Mesothelial cell of epicardium (in vitro differentiated cells): Measurements from ENCODE around the gene CARS1. TPM values are rescaled to one million over a fixed set of nuclear protein-coding genes. Genes with fewer than 3 reads are reported as not detected.

Source experiments
- DNase-seq, 2 experiments: peaks; one replicate each; pipeline ENCODE4 v3.0.0; 2021; ENCODE audit warnings: low spot score in 2 of 2; ENCODE audit not compliant: unreplicated experiment in 2 of 2
- H3K27ac Mint-ChIP-seq: 2 replicates; pipeline ENCODE4 v1.8.0; 2021; ENCODE audit warnings: mixed read lengths
- H3K27me3 Mint-ChIP-seq: 2 replicates; pipeline ENCODE4 v1.8.0; 2021; ENCODE audit warnings: low read depth, mixed read lengths
- H3K36me3 Mint-ChIP-seq: 2 replicates; pipeline ENCODE4 v1.8.0; 2021; ENCODE audit warnings: mixed read lengths
- H3K4me1 Mint-ChIP-seq: 2 replicates; pipeline ENCODE4 v1.8.0; 2021; ENCODE audit warnings: mixed read lengths
- H3K4me3 Mint-ChIP-seq: 2 replicates; pipeline ENCODE4 v1.8.0; 2021; ENCODE audit warnings: mild to moderate bottlenecking, moderate library complexity, mixed read lengths
- H3K9me3 Mint-ChIP-seq: 2 replicates; pipeline ENCODE4 v1.8.0; 2021; ENCODE audit warnings: mixed read lengths
- total RNA-seq: library from RNA; stranded (reverse); gene quantifications from 3 replicates; pipeline ENCODE4 v1.2.1, GENCODE V29; 2021
- TF ChIP-seq, protein P1 (sequence below): fragments of 200-600 bp; sonication (generic); IDR thresholded peaks from one replicate; pipeline ENCODE4 v1.5.0; 2021; ENCODE audit warnings: antibody characterized with exemption; ENCODE audit not compliant: unreplicated experiment

The CARS1 gene
- total RNA-seq, 1 donor from 2014 or later = 32.7 TPM

DNA sequence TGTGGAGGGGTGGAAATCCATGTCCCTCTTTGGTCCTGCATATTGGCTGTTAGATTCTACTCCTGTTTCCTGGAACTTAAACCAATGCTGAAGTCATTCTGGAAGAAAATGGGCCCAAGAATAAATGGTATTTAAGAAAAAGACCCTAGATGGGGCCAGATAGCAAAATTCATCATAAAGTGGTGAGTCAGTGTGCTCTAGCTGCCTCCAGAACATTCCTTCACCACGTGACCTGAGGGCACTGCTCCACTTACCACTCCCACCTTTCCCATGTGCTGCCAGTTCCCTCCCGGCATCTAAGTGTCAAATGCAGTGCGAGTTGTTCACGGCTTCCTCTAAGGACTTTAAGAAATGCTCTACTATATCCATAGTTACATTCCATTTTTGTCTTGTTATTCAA, 34.2 kb downstream of the CARS1 start:
- Mint-ChIP-seq H3K36me3 (peaks cover 10% of the 10 kb centered on the region), H3K4me1 (no peaks in the 10 kb centered on the region), H3K27me3 (no peaks in the 10 kb centered on the region), H3K27ac (no peak overlapping the region), H3K9me3 (no peaks in the 10 kb centered on the region), H3K4me3 (no peak overlapping the region)
- no peak for DNase-seq
- TF ChIP-seq, protein P1, sequence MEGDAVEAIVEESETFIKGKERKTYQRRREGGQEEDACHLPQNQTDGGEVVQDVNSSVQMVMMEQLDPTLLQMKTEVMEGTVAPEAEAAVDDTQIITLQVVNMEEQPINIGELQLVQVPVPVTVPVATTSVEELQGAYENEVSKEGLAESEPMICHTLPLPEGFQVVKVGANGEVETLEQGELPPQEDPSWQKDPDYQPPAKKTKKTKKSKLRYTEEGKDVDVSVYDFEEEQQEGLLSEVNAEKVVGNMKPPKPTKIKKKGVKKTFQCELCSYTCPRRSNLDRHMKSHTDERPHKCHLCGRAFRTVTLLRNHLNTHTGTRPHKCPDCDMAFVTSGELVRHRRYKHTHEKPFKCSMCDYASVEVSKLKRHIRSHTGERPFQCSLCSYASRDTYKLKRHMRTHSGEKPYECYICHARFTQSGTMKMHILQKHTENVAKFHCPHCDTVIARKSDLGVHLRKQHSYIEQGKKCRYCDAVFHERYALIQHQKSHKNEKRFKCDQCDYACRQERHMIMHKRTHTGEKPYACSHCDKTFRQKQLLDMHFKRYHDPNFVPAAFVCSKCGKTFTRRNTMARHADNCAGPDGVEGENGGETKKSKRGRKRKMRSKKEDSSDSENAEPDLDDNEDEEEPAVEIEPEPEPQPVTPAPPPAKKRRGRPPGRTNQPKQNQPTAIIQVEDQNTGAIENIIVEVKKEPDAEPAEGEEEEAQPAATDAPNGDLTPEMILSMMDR = no peak

DNA sequence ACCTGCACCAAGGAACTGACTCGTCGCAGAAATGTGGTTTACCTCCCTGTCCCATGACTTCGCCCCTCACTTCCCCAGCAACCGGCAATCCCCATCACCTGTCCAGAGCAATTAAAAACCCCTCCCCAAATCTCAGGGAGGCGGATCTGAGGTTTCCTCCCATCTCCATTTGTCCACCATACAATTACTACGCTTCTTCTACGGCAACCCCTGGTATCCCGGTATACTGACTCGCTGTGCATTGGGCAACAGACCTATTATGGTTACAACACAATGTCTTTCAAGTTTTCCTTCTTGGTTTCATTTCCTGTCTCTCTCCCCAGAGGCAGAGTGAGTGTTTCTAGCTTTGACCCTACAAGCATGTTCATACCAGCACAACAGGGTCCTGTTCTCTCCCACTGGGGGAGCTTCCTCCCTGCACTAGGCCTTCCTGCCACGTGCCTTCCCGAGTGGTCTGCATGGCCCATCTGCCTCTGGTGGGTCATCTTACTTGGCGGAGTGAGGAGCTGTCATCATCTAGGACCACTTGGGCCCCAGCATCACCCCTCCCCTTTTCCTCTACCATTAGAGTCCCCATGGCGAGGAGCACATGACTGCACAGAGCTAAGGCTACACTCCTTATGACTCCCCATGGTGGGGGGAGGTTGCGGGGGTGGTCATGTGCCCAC, 34.8 kb downstream of the CARS1 start:
- no peaks in the 10 kb centered on the region for H3K27me3 Mint-ChIP-seq
- peaks cover 13% of the 10 kb centered on the region for H3K36me3 Mint-ChIP-seq

DNA sequence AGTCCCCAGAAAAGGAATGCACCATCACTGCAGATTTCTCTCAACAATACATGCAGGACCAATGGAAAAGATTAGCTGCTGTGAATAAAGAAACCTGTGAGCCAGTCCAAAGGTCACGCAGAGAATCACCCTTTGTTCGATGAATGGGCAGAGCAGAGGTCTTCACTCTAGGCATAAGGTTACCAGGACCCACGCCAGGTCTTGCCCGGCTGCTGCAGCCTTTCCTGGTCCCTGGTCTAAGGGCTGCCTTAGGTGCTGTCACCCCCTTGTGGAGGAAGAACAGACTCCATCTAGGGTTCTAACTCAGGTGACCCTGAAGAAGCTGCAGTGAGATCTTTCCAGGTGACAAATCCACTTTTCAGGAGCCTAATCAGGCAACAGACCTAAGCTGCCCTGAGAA, 36.1 kb downstream of the CARS1 start:
- Mint-ChIP-seq H3K27ac (no peak overlapping the region), H3K9me3 (no peaks in the 10 kb centered on the region), H3K4me1 (no peaks in the 10 kb centered on the region), H3K4me3 (no peak overlapping the region), H3K36me3 (peaks cover 14% of the 10 kb centered on the region), H3K27me3 (no peaks in the 10 kb centered on the region)
- no peak for DNase-seq
- TF ChIP-seq, protein P1 = no peak

More for the DNA sequence above, 34.8 kb downstream of the CARS1 start:
- H3K9me3 Mint-ChIP-seq = no peaks in the 10 kb centered on the region
- H3K4me3 Mint-ChIP-seq = no peak overlapping the region
- no peak for DNase-seq
- TF ChIP-seq, protein P1 = no peak
- H3K4me1 Mint-ChIP-seq = no peaks in the 10 kb centered on the region
- no peak overlapping the region for H3K27ac Mint-ChIP-seq

DNA sequence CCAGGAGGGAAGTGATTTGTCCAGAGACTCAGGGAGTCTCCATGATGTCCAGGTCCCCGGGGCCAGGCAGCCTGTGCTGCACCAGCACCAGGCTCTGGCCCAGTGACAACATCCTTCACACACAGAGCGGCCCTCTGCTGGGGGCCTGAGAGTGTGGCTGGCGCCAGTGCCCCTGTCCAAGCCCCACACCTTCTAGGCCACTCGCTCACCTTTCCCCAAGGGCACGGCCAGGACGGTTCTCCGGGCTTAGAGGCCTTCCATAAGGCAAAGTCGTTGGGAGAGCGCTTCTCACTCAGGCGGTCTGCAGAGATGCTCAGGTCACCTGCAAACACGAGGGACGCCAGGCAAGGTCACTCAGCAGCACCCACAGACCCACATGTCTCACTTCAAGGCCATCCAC, 37.2 kb downstream of the CARS1 start:
- Mint-ChIP-seq H3K27me3 (no peaks in the 10 kb centered on the region), H3K4me1 (no peaks in the 10 kb centered on the region), H3K9me3 (no peaks in the 10 kb centered on the region), H3K4me3 (no peak overlapping the region), H3K36me3 (peaks cover 14% of the 10 kb centered on the region), H3K27ac (no peak overlapping the region)
- DNase-seq = no peak
- TF ChIP-seq, protein P1 = no peak

DNA sequence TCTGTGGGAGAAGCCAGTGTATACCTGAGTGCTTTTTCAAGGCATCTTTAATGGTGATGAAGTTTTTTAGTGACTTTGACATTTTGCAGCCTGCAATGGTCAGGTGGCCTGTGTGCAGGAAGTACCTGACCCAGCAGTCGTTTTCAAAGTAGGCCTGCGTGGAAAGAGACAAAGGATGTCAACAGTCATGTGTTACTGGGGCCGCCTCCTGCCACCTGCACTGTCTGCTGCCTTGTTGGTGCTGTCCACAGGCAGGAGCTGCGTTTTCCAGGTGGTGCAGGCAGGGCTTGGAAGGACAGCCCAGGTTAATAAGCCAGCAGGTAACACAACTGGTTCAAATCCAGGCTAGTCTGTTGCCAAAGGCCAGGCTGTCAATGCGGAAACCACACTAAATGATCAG, 38.6 kb downstream of the CARS1 start:
- Mint-ChIP-seq H3K4me1 (no peaks in the 10 kb centered on the region), H3K27me3 (no peaks in the 10 kb centered on the region), H3K27ac (no peak overlapping the region), H3K9me3 (no peaks in the 10 kb centered on the region), H3K4me3 (no peak overlapping the region), H3K36me3 (peaks cover 16% of the 10 kb centered on the region)
- no peak for DNase-seq
- TF ChIP-seq, protein P1 = no peak
